ENCODE data around the gene CCDC137.
A peak's percentile ranks its signal among the peaks of the same experiment; 100 is the strongest.
"Not testable (repeated sequence)": the region's sequence is repeated elsewhere in the genome, so short reads cannot be mapped to it uniquely, and the experiment has no call there.

The CCDC137 gene

GRCh38 chr17:81666342-81667191 lies at the start of gene CCDC137, which contains the start of gene OXLD1:
Gene CCDC137, plus strand, starts transcription at chr17:81666737. Its CDS starts 30 bp downstream, at chr17:81666767.
Gene OXLD1, minus strand, starts transcription at chr17:81666605. Its CDS starts 28 bp downstream, at chr17:81666577.
- DNase-seq (ENCODE audit: low spot score), result peak; percentile 96

- DNase-seq (ENCODE audit: low spot score), result no peak
These were observed 49.7 kb upstream of the CCDC137 start for GRCh38 chr17:81616877-81617276.

- DNase-seq (ENCODE audit: low spot score), result not testable (repeated sequence)
These were observed 48.2 kb upstream of the CCDC137 start for GRCh38 chr17:81618307-81618706.

GRCh38 chr17:81621494-81622130 lies 44.9 kb upstream of the CCDC137 start:
- DNase-seq (ENCODE audit: low spot score), result no peak

GRCh38 chr17:81630274-81630673 lies 36.3 kb upstream of the CCDC137 start:
- DNase-seq (ENCODE audit: low spot score), result no peak

GRCh38 chr17:81631482-81631881 lies 35.1 kb upstream of the CCDC137 start:
- DNase-seq (ENCODE audit: low spot score), result no peak

GRCh38 chr17:81635431-81635830 lies 31.1 kb upstream of the CCDC137 start:
- DNase-seq (ENCODE audit: low spot score), result no peak

GRCh38 chr17:81635973-81636504 lies 30.5 kb upstream of the CCDC137 start:
- DNase-seq (ENCODE audit: low spot score), result no peak

- peak; percentile 97 for DNase-seq (ENCODE audit: low spot score)
These were observed 29.8 kb upstream of the CCDC137 start, which contains the start of the genes NPLOC4 and TSPAN10 for GRCh38 chr17:81636505-81637288. Gene NPLOC4, minus strand, starts transcription at chr17:81637112. Its CDS starts 182 bp downstream, at chr17:81636930. Gene TSPAN10, plus strand, starts transcription at chr17:81637196. Its CDS starts 5,217 bp downstream, at chr17:81642413.

- no peak for DNase-seq (ENCODE audit: low spot score)
These were observed 27.9 kb upstream of the CCDC137 start for GRCh38 chr17:81638683-81639082.

- DNase-seq (ENCODE audit: low spot score), result no peak
These were observed 26.5 kb upstream of the CCDC137 start for GRCh38 chr17:81640011-81640410.

- DNase-seq (ENCODE audit: low spot score), result no peak
These were observed 24.6 kb upstream of the CCDC137 start for GRCh38 chr17:81641825-81642489.

- DNase-seq (ENCODE audit: low spot score), result no peak
These were observed 22.0 kb upstream of the CCDC137 start for GRCh38 chr17:81644496-81644895.

GRCh38 chr17:81644976-81645952 lies 21.3 kb upstream of the CCDC137 start:
- no peak for DNase-seq (ENCODE audit: low spot score)

GRCh38 chr17:81646869-81647600 lies 19.5 kb upstream of the CCDC137 start:
- DNase-seq (ENCODE audit: low spot score), result no peak

- no peak for DNase-seq (ENCODE audit: low spot score)
These were observed 18.9 kb upstream of the CCDC137 start for GRCh38 chr17:81647640-81648012.

GRCh38 chr17:81648013-81648706 lies 18.4 kb upstream of the CCDC137 start:
- DNase-seq (ENCODE audit: low spot score), result no peak

GRCh38 chr17:81648707-81649085 lies 17.8 kb upstream of the CCDC137 start:
- DNase-seq (ENCODE audit: low spot score), result no peak

GRCh38 chr17:81650951-81651350 lies 15.6 kb upstream of the CCDC137 start:
- no peak for DNase-seq (ENCODE audit: low spot score)
